Activated CD4-positive, alpha-beta T cell treated with anti-CD3 and anti-CD28 coated beads, Interleukin-2, Interleukin-6, amounts not matched to agents 100 ng/mL and 50 ng/mL, durations not matched to agents 16 hours and 8 hours (primary cell): ENCODE results near the gene AP3B1.
A peak's percentile ranks its signal among the peaks of the same experiment; 100 is the strongest.

ENCODE experiments used
- DNase-seq: peaks from one replicate; pipeline ENCODE4 v3.0.0-alpha.2; 2020

AP3B1 gene

DNA sequence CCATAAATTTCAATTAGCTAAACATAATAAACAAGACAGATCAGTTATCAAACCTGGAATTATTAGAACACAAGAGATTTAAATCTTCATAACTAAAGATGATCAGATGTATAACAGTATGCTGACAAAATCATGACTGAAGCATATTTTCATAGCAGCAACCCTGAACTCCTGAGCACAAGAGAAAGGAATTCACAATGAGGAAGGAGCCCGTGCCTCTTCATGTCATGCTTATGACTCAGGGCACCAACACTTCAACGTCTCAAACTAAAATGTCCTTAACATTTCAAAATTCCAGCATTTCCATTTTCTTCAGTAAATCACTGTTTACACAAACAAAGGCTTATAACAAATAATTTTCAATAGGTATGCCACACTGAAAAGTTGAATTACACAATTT lies 6.7 kb downstream of the AP3B1 start:
- DNase-seq, result no peak

DNA sequence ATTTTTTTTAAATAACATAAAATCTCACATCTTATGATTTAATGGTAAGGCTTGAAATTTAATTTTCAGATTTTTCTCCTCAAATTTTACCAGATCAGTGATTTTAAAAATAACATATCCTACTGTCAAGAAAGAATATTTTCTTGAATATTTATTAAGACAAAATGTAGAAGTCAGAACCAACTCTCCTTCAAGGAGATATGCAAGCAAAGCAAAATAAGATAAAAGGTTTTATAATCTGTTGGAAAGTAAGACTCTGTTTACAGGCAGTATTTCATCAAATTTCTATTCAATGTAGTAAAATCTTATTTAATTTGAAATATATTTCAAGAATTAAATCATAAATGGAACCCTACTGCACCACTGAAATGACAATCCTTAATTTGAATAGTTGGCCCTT lies 7.3 kb downstream of the AP3B1 start:
- no peak for DNase-seq

GRCh38 chr5:78286290-78286689 lies 8.2 kb downstream of the AP3B1 start:
- peak; percentile 62 for DNase-seq

DNA sequence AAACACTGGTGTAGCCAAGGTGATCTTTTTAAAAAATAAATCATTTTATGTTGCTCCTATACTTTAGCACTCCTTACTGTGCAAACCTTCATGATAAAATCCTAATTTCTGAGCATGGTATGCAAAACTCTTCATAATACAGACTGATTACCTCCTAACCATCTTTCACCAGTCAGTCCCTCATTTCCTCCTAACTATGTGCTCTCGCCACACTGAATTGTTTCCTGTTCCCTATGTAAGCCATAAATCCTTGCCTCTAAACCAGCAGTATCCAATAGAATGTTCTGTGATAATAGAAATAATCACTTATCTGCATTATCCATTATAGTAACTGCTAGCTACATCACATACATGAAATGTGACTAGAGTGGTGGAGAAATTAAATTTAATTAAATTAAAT lies 10.7 kb downstream of the AP3B1 start:
- DNase-seq, result no peak

GRCh38 chr5:78283105-78283504 lies 11.4 kb downstream of the AP3B1 start:
- DNase-seq, result no peak

GRCh38 chr5:78280261-78280660 lies 14.2 kb downstream of the AP3B1 start:
- DNase-seq, result no peak

GRCh38 chr5:78279194-78279593 lies 15.3 kb downstream of the AP3B1 start:
- no peak for DNase-seq

- DNase-seq, result no peak
Observed at GRCh38 chr5:78277715-78278114, 16.8 kb downstream of the AP3B1 start.

GRCh38 chr5:78275998-78276543 lies 18.4 kb downstream of the AP3B1 start:
- no peak for DNase-seq

- DNase-seq, result no peak
Observed at GRCh38 chr5:78274540-78275197, 19.8 kb downstream of the AP3B1 start.

DNA sequence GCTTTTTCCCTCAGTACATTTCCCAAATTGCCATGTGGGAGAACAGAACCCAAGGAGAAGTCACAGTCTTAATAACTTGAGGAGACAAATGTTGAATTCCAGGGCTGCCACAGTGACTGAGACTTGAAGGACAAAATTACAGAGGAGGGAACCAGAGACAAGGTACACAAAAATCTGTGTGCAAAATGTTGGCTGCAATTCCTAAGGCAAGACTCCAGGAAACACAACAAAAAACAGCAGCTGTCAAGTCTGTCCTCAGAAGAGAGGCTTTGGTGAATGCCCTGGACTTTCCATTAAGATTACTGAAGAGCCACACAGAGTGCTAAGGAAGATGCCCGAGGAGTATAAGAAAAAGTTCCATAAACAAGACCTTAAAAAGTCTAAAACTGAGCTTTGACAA lies 21.1 kb downstream of the AP3B1 start:
- no peak for DNase-seq

DNA sequence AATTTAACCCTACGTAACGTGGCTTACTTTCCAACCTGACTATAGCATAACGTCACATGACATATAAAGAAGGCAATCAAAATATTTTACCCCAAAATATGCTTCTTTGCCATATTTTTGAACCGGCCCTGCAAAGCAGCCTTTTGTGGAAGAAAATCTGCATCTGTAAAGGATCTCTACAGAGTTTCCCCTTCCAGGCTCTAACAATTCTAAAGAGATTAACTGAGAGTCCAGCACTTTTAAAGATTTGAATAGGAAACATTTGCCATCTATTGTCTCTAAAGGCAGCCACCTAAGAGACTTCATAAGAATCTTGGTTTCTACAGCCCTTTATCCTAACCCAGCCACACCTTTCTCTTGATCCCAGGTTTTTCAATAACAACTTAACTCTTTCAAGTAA lies 22.7 kb downstream of the AP3B1 start:
- no peak for DNase-seq

DNA sequence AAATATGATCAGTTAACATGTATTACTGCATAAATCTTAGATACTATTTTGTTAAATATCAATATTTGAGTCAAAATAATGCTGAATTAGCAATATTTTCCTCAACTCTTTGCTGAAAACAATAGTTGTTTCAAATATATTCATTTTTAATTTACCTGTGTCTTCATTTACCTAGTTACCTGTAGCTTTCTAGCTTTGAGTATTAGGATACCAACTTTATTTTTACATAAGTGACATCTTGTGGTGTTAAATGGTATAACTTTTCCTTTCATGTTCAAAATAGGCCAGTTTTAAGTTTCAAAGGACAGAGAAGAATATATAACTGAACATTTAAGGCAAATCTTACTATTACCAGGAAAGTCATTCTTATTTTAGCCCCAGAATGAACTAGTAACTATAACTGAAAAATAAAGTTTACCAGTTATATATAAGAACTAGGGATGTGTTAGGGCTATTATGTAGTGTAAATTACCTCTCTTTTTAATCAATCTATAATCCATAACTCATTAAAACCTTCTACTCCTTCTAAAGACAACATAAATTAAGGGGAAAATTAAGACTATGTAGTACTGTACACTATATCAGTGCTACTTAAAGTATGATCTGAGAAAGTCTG lies 25.3 kb downstream of the AP3B1 start:
- peak; percentile 11 for DNase-seq

DNA sequence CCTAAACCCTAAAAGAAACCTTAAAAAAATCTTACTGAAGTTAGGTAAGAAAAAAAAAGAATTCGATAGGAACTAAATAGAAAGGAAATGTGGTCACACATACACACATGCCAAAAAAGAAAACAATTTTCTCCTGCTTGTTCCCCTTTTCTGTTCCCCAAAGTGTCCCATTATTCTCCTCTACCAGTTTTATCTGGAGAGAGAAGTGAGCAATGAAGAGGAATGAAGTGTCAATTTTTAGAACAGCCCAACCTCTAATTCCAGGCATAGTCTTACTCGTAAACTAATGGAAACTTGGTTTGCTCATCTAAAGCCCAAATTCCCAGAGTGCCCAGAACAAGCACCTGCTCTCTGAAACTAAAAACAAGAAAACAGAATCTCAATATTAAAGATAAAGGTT lies 26.1 kb downstream of the AP3B1 start:
- no peak for DNase-seq

- no peak for DNase-seq
Observed at GRCh38 chr5:78265163-78265562, 29.3 kb downstream of the AP3B1 start.

DNA sequence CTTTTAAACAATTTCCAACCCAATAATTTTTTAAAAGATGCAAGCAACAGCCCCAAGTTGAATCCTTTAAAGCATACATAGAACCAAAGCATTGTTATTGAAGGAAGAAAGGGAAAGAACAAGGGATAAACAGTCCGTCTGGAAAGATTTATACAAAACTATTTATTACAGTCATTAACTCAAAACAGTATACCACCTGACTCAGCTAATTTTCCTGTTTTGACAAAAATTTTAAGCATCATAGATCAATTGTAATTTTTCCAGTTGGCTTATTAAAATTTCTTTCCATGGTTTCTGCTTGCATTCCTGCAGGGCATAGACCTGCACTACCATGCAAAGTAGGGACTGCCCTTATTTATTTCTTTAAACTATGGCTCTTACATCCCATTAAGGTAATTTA lies 29.9 kb downstream of the AP3B1 start:
- DNase-seq, result no peak

GRCh38 chr5:78260771-78261170 lies 33.7 kb downstream of the AP3B1 start:
- no peak for DNase-seq

DNA sequence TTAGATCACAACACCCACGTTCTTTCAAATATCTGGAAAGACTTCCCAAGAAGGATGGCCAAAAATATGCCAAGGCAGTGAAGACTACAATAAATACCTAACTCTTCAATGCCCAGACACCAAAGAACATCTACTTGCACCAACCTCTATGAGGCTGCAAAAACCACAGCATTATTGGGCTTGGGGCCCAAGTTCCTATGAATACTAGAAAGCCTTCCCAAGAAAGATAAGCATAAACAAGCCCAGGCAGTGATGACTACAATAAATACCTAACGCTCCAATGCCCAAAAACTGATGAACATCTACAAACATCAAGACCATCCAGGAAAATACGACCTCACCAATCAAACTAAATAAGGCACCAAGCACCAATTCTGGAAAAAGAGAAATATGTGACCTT lies 41.3 kb downstream of the AP3B1 start:
- no peak for DNase-seq

- DNase-seq, result no peak
Observed at GRCh38 chr5:78252715-78253114, 41.8 kb downstream of the AP3B1 start.

- DNase-seq, result no peak
Observed at GRCh38 chr5:78251663-78252284, 42.7 kb downstream of the AP3B1 start.

DNA sequence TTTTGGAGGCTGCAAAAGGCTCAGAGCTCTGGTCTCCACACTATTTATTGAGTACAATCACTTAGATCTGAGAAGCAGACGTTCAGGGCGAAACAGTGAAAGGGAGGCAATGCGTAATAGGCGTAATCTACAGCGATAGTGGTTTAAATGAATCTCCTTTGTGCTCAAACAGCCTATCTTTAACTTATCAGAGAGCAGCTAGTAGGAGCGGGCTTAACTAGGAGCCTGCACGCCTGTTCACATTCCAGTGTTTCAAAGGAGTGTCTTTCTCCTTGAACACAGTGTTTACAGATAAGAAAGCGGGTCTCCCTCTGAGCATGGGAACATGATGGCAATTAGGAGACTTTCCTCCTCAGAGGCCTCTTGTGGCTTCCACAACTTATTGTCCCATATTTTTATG lies 49.4 kb downstream of the AP3B1 start:
- DNase-seq, result no peak

DNA sequence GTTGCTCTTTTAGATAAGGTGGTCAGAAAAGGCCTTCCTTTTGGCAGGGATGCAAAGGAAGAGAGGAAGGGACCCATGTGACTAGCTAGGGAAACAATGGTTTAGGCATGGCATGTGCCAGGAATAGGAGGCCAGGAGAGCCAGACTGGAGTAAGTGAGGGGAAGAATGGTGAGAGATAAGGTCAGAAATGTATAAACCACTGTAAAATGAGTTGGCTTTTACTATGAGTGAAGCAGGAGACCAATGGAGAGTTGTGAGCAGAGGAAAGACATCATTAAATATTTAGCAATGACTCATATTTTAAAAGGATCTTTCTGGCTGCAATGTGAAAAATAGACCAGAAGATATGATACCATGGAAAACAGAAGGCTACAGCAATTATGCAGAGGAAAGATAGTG lies 50.9 kb downstream of the AP3B1 start:
- no peak for DNase-seq

DNA sequence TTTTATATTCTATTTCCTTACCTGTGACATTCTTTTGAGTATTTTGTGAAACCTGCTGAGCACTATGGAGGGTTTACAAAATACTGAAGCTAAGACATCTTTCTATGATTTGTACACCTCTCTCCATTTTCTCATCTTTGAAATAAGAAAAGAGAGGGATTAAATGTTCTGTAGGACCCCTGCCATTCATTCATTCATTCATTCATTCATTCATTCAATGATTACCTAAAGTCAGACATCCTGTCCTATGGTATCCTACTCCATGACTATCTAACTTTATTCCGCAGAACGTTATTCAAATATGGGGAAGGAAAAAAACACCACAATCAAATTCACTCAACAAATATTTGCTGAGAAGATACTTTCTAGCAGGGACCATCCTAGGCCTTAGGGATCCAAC lies 51.4 kb downstream of the AP3B1 start:
- no peak for DNase-seq

DNA sequence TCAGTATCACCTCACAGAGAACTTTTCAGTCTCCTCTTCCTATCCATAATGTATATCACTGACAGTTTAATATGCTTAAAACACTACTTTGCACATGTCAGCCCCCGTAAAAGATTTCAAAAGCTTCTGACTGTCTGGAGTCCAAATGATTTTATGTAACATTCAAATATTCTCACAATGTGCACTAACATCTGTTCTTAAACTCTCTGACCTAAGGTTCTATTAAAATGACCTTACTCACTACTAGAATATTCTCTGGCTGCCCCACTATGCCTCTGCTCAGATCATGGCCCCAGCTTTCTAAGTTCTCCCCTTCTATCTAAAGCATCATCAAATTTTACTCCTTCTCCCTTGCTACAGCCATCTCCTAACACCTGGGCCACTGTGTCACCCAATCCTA lies 52.5 kb downstream of the AP3B1 start:
- DNase-seq, result no peak
